Progenitor cell of endocrine pancreas (in vitro differentiated cells): ENCODE results near the gene GLI2. TPM values are rescaled to one million over a fixed set of nuclear protein-coding genes. Genes with fewer than 3 reads are reported as not detected.

Experiments used
- DNase-seq: peaks from one replicate; pipeline ENCODE4 v3.0.0; 2021; ENCODE audit warnings: low spot score; ENCODE audit not compliant: unreplicated experiment
- H3K27ac Mint-ChIP-seq: 2 replicates; pipeline ENCODE4 v1.8.0; 2021; ENCODE audit warnings: mild to moderate bottlenecking, moderate library complexity, mixed read lengths
- H3K27me3 Mint-ChIP-seq: 2 replicates; pipeline ENCODE4 v1.8.0; 2021; ENCODE audit warnings: mixed read lengths
- H3K36me3 Mint-ChIP-seq: 2 replicates; pipeline ENCODE4 v1.8.0; 2022; ENCODE audit warnings: mixed read lengths; ENCODE audit not compliant: insufficient read depth
- H3K4me1 Mint-ChIP-seq: 2 replicates; pipeline ENCODE4 v1.8.0; 2021; ENCODE audit warnings: low read depth, mixed read lengths
- H3K4me3 Mint-ChIP-seq: 2 replicates; pipeline ENCODE4 v1.8.0; 2021; ENCODE audit warnings: low read depth, mild to moderate bottlenecking, moderate library complexity, mixed read lengths
- H3K9me3 Mint-ChIP-seq: 2 replicates; pipeline ENCODE4 v1.8.0; 2021; ENCODE audit warnings: low read depth, mixed read lengths
- total RNA-seq: library from RNA; stranded (reverse); gene quantifications from 2 replicates; pipeline ENCODE4 v1.2.1, GENCODE V29; 2021
- TF ChIP-seq, protein P1 (sequence below): fragments of 200-600 bp; sonication (generic); IDR thresholded peaks from one replicate; pipeline ENCODE4 v1.5.0; 2021; ENCODE audit warnings: antibody characterized with exemption, mild to moderate bottlenecking; ENCODE audit not compliant: unreplicated experiment

The GLI2 gene
- total RNA-seq, 1 donor from 2014 or later: 2.3 TPM

DNA sequence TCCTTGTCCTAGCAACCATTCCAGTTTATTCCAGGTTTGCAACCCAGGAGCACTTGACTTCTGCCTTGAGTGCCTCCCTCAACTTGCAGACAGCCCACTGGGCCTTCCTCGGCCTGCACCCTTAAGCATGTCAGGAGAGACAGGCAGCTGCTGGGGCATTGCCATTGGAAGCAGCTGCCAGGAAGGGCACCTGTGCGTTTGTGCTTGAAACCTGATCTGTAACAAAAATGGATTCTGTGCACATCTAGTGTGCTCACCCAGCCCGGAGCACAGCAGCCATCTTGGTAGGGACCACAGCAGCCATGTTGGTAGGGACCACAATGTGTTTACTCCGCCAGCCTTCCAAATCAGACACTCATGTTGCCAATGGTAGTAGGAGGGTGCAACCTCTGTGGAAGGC lies 44.3 kb upstream of the GLI2 start:
- Mint-ChIP-seq H3K27ac (no peak overlapping the region), H3K9me3 (no peaks in the 10 kb centered on the region), H3K4me3 (no peak overlapping the region), H3K36me3 (no peaks in the 10 kb centered on the region), H3K27me3 (peaks cover 69% of the 10 kb centered on the region), H3K4me1 (no peaks in the 10 kb centered on the region)
- no peak for DNase-seq
- TF ChIP-seq, protein P1, sequence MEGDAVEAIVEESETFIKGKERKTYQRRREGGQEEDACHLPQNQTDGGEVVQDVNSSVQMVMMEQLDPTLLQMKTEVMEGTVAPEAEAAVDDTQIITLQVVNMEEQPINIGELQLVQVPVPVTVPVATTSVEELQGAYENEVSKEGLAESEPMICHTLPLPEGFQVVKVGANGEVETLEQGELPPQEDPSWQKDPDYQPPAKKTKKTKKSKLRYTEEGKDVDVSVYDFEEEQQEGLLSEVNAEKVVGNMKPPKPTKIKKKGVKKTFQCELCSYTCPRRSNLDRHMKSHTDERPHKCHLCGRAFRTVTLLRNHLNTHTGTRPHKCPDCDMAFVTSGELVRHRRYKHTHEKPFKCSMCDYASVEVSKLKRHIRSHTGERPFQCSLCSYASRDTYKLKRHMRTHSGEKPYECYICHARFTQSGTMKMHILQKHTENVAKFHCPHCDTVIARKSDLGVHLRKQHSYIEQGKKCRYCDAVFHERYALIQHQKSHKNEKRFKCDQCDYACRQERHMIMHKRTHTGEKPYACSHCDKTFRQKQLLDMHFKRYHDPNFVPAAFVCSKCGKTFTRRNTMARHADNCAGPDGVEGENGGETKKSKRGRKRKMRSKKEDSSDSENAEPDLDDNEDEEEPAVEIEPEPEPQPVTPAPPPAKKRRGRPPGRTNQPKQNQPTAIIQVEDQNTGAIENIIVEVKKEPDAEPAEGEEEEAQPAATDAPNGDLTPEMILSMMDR: no peak

DNA sequence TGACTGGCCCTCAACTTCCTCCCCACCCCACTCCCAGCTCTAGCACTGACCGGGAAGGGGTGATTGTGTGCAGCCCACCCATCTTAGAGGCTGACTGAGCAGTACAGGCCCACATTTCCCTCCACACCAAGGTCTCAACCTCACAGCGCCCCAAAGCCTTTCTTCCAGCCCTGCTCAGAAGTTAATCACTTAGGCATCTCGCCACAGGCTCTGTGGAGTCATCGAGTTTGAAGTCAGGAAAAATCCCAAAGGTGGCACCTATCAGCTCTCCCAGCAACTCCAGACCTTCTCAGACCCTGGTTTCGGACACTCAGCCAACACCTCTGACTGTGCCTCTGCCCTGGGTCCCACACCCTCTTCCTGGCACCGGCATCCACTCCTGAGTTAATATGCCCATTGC lies 43.0 kb upstream of the GLI2 start:
- H3K9me3 Mint-ChIP-seq: no peaks in the 10 kb centered on the region
- peaks cover 75% of the 10 kb centered on the region for H3K27me3 Mint-ChIP-seq
- no peak overlapping the region for H3K27ac Mint-ChIP-seq

GRCh38 chr2:120693121-120693520 lies 42.5 kb upstream of the GLI2 start:
- Mint-ChIP-seq H3K27ac (no peak overlapping the region), H3K9me3 (no peaks in the 10 kb centered on the region), H3K4me3 (no peak overlapping the region), H3K4me1 (no peaks in the 10 kb centered on the region), H3K36me3 (no peaks in the 10 kb centered on the region), H3K27me3 (peaks cover 74% of the 10 kb centered on the region)
- DNase-seq: no peak
- TF ChIP-seq, protein P1: no peak

More for the DNA sequence above, 43.0 kb upstream of the GLI2 start:
- H3K4me3 Mint-ChIP-seq: no peak overlapping the region
- TF ChIP-seq, protein P1: no peak
- H3K36me3 Mint-ChIP-seq: no peaks in the 10 kb centered on the region
- DNase-seq: no peak
- no peaks in the 10 kb centered on the region for H3K4me1 Mint-ChIP-seq

DNA sequence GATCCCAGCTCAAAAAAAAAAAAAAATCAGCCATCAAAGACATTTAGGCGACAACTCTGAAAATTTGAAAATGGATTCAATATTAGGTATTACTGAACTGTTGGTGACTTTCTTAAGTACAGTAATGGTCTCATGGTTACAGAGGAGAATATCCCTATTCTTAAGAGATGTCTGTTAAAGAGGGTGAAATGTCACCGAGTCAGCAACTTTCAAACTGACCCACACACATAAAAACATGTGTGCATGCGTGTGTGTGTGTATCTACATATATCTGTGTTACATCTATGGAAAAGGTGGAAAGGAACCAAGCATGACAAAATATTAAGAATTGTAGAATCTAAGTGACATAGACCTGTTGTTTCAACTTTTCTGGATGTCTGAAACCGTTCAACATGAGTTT lies 41.6 kb upstream of the GLI2 start:
- H3K27ac Mint-ChIP-seq: no peak overlapping the region
- no peak for DNase-seq
- no peaks in the 10 kb centered on the region for H3K4me1 Mint-ChIP-seq
- no peaks in the 10 kb centered on the region for H3K9me3 Mint-ChIP-seq
- H3K36me3 Mint-ChIP-seq: no peaks in the 10 kb centered on the region
- TF ChIP-seq, protein P1: no peak
- H3K4me3 Mint-ChIP-seq: no peak overlapping the region
- H3K27me3 Mint-ChIP-seq: peaks cover 77% of the 10 kb centered on the region

GRCh38 chr2:120697471-120697870 lies 38.2 kb upstream of the GLI2 start:
- Mint-ChIP-seq H3K27ac (no peak overlapping the region), H3K36me3 (no peaks in the 10 kb centered on the region), H3K9me3 (no peaks in the 10 kb centered on the region), H3K4me1 (no peaks in the 10 kb centered on the region), H3K4me3 (no peak overlapping the region), H3K27me3 (peaks cover 84% of the 10 kb centered on the region)
- TF ChIP-seq, protein P1: no peak
- no peak for DNase-seq
